COR-L47 (cell line): ENCODE results near the gene CAMSAP1.

Experiments
- DNase-seq: peaks from one replicate; lab custom pipeline; 2025; lab: John Stamatoyannopoulos, UW

CAMSAP1 gene

GRCh38 chr9:135883410-135884089 lies 23.8 kb downstream of the CAMSAP1 start:
- DNase-seq: no peak

GRCh38 chr9:135882011-135882410 lies 25.3 kb downstream of the CAMSAP1 start:
- DNase-seq: no peak

GRCh38 chr9:135880438-135880837 lies 26.9 kb downstream of the CAMSAP1 start:
- DNase-seq: no peak

- DNase-seq: no peak
Observed at GRCh38 chr9:135879619-135880018, 27.7 kb downstream of the CAMSAP1 start.

GRCh38 chr9:135879237-135879601 lies 28.1 kb downstream of the CAMSAP1 start:
- no peak for DNase-seq

GRCh38 chr9:135878528-135879236 lies 28.7 kb downstream of the CAMSAP1 start:
- no peak for DNase-seq

GRCh38 chr9:135877791-135878527 lies 29.4 kb downstream of the CAMSAP1 start:
- DNase-seq: no peak

- DNase-seq: no peak
Observed at GRCh38 chr9:135876936-135877335, 30.4 kb downstream of the CAMSAP1 start.

- DNase-seq: no peak
Observed at GRCh38 chr9:135874859-135875258, 32.5 kb downstream of the CAMSAP1 start.

- DNase-seq: no peak
Observed at GRCh38 chr9:135869909-135870308, 37.4 kb downstream of the CAMSAP1 start.

- no peak for DNase-seq
Observed at GRCh38 chr9:135865531-135865930, 41.8 kb downstream of the CAMSAP1 start.

- DNase-seq: peak; percentile 9
Observed at GRCh38 chr9:135864447-135865049, 42.8 kb downstream of the CAMSAP1 start.

- no peak for DNase-seq
Observed at GRCh38 chr9:135862809-135863208, 44.5 kb downstream of the CAMSAP1 start.

- no peak for DNase-seq
Observed at GRCh38 chr9:135858491-135859185, 48.7 kb downstream of the CAMSAP1 start.

- no peak for DNase-seq
Observed at GRCh38 chr9:135857843-135858242, 49.5 kb downstream of the CAMSAP1 start.

GRCh38 chr9:135857371-135857786 lies 50.0 kb downstream of the CAMSAP1 start:
- DNase-seq: no peak

- no peak for DNase-seq
Observed at GRCh38 chr9:135851748-135852147, 55.6 kb downstream of the CAMSAP1 start.

- no peak for DNase-seq
Observed at GRCh38 chr9:135850737-135851136, 56.6 kb downstream of the CAMSAP1 start.

GRCh38 chr9:135849181-135849580 lies 58.2 kb downstream of the CAMSAP1 start:
- DNase-seq: no peak

GRCh38 chr9:135848341-135849047 lies 58.9 kb downstream of the CAMSAP1 start:
- DNase-seq: no peak

GRCh38 chr9:135847833-135848232 lies 59.5 kb downstream of the CAMSAP1 start:
- DNase-seq: no peak
